OCI-LY3 (cell line): ENCODE measurements around the gene SUN5.

Experiments used
- EZH2phosphoT487 ChIP-seq: fragments of 200-600 bp; shearing (Covaris generic); IDR thresholded peaks from 2 replicates; pipeline ENCODE4 v1.6.1; 2018; ENCODE audit warnings: antibody characterized with exemption, mixed run types, low read depth
- TF ChIP-seq, protein P1 (sequence below): fragments of 200-600, 300-600 bp; sonication (generic); IDR thresholded peaks from 2 replicates; pipeline ENCODE4 v1.5.1; 2014; ENCODE audit warnings: antibody characterized with exemption, low read length, low read depth

DNA sequence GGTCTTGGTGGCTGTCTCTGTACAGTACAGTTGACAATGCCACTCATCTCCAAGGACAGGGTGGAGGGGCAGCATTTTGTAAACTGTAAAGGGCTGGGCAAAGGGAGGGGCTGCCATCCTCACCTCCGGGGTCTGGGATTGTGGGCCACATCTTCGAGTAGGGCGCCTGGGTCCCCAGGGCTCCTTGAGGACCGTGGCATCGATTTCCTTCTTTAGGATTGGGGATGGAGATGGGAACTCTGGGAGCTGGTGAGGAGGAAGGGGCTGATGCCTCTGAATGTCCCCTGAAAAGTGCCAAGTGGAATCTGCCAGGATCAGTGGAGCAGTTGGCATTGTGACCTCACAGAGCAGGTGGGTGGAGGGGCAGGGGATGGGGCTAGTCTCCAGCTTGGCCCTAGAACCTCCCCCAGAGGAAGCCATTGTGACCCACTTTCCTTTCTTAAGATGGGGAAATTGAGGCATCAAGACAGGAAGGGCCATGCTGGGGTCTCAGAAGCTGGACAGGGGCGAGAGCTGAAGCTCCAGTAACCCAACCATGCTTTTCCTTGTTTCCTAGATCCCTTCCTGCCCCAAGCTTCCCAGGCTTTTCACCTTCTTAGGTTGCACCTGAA lies at the start of gene SUN5:
- TF ChIP-seq, protein P1, sequence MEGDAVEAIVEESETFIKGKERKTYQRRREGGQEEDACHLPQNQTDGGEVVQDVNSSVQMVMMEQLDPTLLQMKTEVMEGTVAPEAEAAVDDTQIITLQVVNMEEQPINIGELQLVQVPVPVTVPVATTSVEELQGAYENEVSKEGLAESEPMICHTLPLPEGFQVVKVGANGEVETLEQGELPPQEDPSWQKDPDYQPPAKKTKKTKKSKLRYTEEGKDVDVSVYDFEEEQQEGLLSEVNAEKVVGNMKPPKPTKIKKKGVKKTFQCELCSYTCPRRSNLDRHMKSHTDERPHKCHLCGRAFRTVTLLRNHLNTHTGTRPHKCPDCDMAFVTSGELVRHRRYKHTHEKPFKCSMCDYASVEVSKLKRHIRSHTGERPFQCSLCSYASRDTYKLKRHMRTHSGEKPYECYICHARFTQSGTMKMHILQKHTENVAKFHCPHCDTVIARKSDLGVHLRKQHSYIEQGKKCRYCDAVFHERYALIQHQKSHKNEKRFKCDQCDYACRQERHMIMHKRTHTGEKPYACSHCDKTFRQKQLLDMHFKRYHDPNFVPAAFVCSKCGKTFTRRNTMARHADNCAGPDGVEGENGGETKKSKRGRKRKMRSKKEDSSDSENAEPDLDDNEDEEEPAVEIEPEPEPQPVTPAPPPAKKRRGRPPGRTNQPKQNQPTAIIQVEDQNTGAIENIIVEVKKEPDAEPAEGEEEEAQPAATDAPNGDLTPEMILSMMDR = no peak
- TF ChIP-seq EZH2phosphoT487 = no peak
